WTC11 (cell line): ENCODE results near the gene C16orf74. TPM values are rescaled to one million over a fixed set of nuclear protein-coding genes. Genes with fewer than 3 reads are reported as not detected.

Experiments
- ATAC-seq: fragments of 200-7000 bp; cut with Tn5 transposase; 2 replicates; pipeline ENCODE4 v1.10.0; 2021; ENCODE audit warnings: mild to moderate bottlenecking, moderate library complexity
- CTCF ChIA-PET: fragments of 300-600 bp; sonication (Branson Sonifier 250); formaldehyde crosslinking; loops from one replicate; lab custom pipeline; 2021; ENCODE audit warnings: antibody characterized with exemption; lab: Charles Lee
- POLR2A ChIA-PET: fragments of 350-600 bp; sonication (Branson Sonifier 250); formaldehyde crosslinking; loops from one replicate; lab custom pipeline; 2021; ENCODE audit warnings: antibody characterized with exemption; lab: Charles Lee
- DNase-seq: peaks from one replicate; pipeline ENCODE4 v3.0.0; 2021; ENCODE audit warnings: low spot score
- H3K27ac Mint-ChIP-seq: 2 replicates; pipeline ENCODE4 v1.8.0; 2021; ENCODE audit warnings: mixed read lengths
- H3K27me3 Mint-ChIP-seq: 2 replicates; pipeline ENCODE4 v1.8.0; 2021; ENCODE audit warnings: low read depth, mild to moderate bottlenecking, moderate library complexity, mixed read lengths
- H3K36me3 Mint-ChIP-seq: 2 replicates; pipeline ENCODE4 v1.8.0; 2021; ENCODE audit warnings: mixed read lengths
- H3K4me1 Mint-ChIP-seq: 2 replicates; pipeline ENCODE4 v1.8.0; 2022; ENCODE audit warnings: mixed read lengths
- H3K4me3 Mint-ChIP-seq: 2 replicates; pipeline ENCODE4 v1.8.0; 2021; ENCODE audit warnings: mild to moderate bottlenecking, moderate library complexity, mixed read lengths
- H3K9me3 Mint-ChIP-seq: 2 replicates; pipeline ENCODE4 v1.8.0; 2021; ENCODE audit warnings: mixed read lengths
- ATF1 ChIP-seq: sonication (generic); formaldehyde crosslinking; IDR thresholded peaks from 2 replicates; pipeline ENCODE4 v1.8.1; 2023; ENCODE audit warnings: mild to moderate bottlenecking, moderate library complexity, missing genetic modification reagents
- CBFB ChIP-seq: sonication (generic); formaldehyde crosslinking; IDR thresholded peaks from 2 replicates; pipeline ENCODE4 v1.8.1; 2022; ENCODE audit warnings: mild to moderate bottlenecking, low read depth, missing genetic modification reagents
- CREB1 ChIP-seq: sonication (generic); formaldehyde crosslinking; IDR thresholded peaks from 2 replicates; pipeline ENCODE4 v1.8.0; 2023; ENCODE audit warnings: mild to moderate bottlenecking, missing genetic modification reagents
- EMX1 ChIP-seq: fragments of 250-450 bp; sonication (Bioruptor Pico); IDR thresholded peaks from 2 replicates; pipeline ENCODE4 v1.8.0; 2021; ENCODE audit warnings: mild to moderate bottlenecking
- FOXP1 ChIP-seq: sonication (generic); formaldehyde crosslinking; IDR thresholded peaks from 2 replicates; pipeline ENCODE4 v1.8.0; 2022; ENCODE audit warnings: missing genetic modification reagents, mild to moderate bottlenecking, moderate library complexity, borderline replicate concordance
- JAZF1 ChIP-seq: fragments of 250-450 bp; sonication (Bioruptor Pico); IDR thresholded peaks from 2 replicates; pipeline ENCODE4 v1.9.0; 2021; ENCODE audit warnings: moderate library complexity, mild to moderate bottlenecking, inconsistent platforms
- JUN ChIP-seq: sonication (generic); formaldehyde crosslinking; IDR thresholded peaks from 2 replicates; pipeline ENCODE4 v1.8.0; 2023; ENCODE audit warnings: mild to moderate bottlenecking, missing genetic modification reagents
- NR3C1 ChIP-seq: sonication (generic); formaldehyde crosslinking; conservative IDR thresholded peaks from 2 replicates; pipeline ENCODE4 v1.8.1; 2023; ENCODE audit warnings: low read depth, mild to moderate bottlenecking, missing genetic modification reagents
- OVOL2 ChIP-seq: fragments of 250-450 bp; sonication (Bioruptor Pico); IDR thresholded peaks from 2 replicates; pipeline ENCODE4 v1.9.0; 2021; ENCODE audit warnings: mild to moderate bottlenecking, borderline replicate concordance
- PRRX2 ChIP-seq: fragments of 250-450 bp; sonication (Bioruptor Pico); IDR thresholded peaks from 2 replicates; pipeline ENCODE4 v1.8.0; 2021; ENCODE audit warnings: mild to moderate bottlenecking
- SMAD3 ChIP-seq: sonication (generic); formaldehyde crosslinking; IDR thresholded peaks from 2 replicates; pipeline ENCODE4 v1.8.0; 2022; ENCODE audit warnings: missing genetic modification reagents, mild to moderate bottlenecking, borderline replicate concordance
- TP53 ChIP-seq: sonication (generic); formaldehyde crosslinking; IDR thresholded peaks from 2 replicates; pipeline ENCODE4 v1.8.1; 2023; ENCODE audit warnings: mild to moderate bottlenecking, missing genetic modification reagents
- ZNF138 ChIP-seq: sonication (generic); formaldehyde crosslinking; conservative IDR thresholded peaks from 2 replicates; pipeline ENCODE4 v1.8.1; 2022; ENCODE audit warnings: mild to moderate bottlenecking, moderate library complexity, missing genetic modification reagents
- ZNF423 ChIP-seq: fragments of 250-450 bp; sonication (Bioruptor Pico); IDR thresholded peaks from 2 replicates; pipeline ENCODE4 v2.1.2; 2022; ENCODE audit warnings: mild to moderate bottlenecking, moderate library complexity
- ZNF671 ChIP-seq: fragments of 250-450 bp; sonication (Bioruptor Pico); IDR thresholded peaks from 2 replicates; pipeline ENCODE4 v1.8.0; 2021; ENCODE audit warnings: mild to moderate bottlenecking
- total RNA-seq: library from RNA; stranded (reverse); gene quantifications from 3 replicates; pipeline ENCODE4 v1.2.3, GENCODE V29; 2021
- TF ChIP-seq, protein P1 (sequence below): sonication (generic); formaldehyde crosslinking; IDR thresholded peaks from 2 replicates; pipeline ENCODE4 v1.8.0; 2023; ENCODE audit warnings: missing genetic modification reagents
- TF ChIP-seq, protein P2 (sequence below): sonication (generic); formaldehyde crosslinking; IDR thresholded peaks from 2 replicates; pipeline ENCODE4 v1.8.1; 2022; ENCODE audit warnings: low read depth, mild to moderate bottlenecking, moderate library complexity, missing genetic modification reagents, borderline replicate concordance
- TF ChIP-seq, protein P3 (sequence below): sonication (generic); formaldehyde crosslinking; IDR thresholded peaks from 2 replicates; pipeline ENCODE4 v1.8.1; 2023; ENCODE audit warnings: mild to moderate bottlenecking, missing genetic modification reagents, moderate library complexity
- TF ChIP-seq, protein P4 (sequence below): sonication (generic); formaldehyde crosslinking; IDR thresholded peaks from 2 replicates; pipeline ENCODE4 v1.8.0; 2022; ENCODE audit warnings: missing genetic modification reagents
- TF ChIP-seq, protein P5 (sequence below): sonication (generic); formaldehyde crosslinking; IDR thresholded peaks from 2 replicates; pipeline ENCODE4 v1.8.1; 2023; ENCODE audit warnings: mild to moderate bottlenecking, moderate library complexity, missing genetic modification reagents
- TF ChIP-seq, protein P6 (sequence below): sonication (generic); formaldehyde crosslinking; IDR thresholded peaks from 2 replicates; pipeline ENCODE4 v1.8.1; 2022; ENCODE audit warnings: mild to moderate bottlenecking, moderate library complexity, missing genetic modification reagents
- TF ChIP-seq, protein P7 (sequence below): fragments of 250-450 bp; sonication (Bioruptor Pico); IDR thresholded peaks from 2 replicates; pipeline ENCODE4 v1.9.0; 2021; ENCODE audit warnings: mild to moderate bottlenecking
- TF ChIP-seq, protein P8 (sequence below): fragments of 250-450 bp; sonication (Bioruptor Pico); conservative IDR thresholded peaks from 2 replicates; pipeline ENCODE4 v1.9.0; 2021; ENCODE audit warnings: mild to moderate bottlenecking

Gene C16orf74
- total RNA-seq, 1 experiment from 2014 or later: 8.3 TPM

DNA sequence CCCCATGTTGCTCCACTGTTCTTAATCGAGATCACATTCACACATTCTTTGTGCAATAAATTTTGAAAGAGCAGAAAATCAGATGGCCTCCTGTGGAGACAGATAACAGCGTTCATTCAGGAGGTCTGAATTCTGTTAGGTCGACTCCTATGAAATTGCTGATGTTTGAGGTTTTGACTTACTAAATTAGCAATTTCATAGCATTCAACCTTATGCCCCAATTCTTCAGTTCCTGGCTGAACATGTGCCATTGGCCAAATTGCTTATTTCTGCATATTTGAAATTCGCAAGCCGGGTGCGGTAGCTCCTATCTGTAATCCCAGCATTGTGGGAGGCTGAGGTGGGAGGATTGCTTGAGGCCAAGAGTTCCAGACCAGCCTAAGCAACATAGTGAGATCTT, 22.1 kb upstream of the C16orf74 start:
- ChIA-PET CTCF (interaction anchor here (0.7 kb wide), 1 partner anchor 54 kb away, joined by 3 read pairs; no protein-coding TSS in a partner anchor), POLR2A (no interaction called here)
- ATAC-seq (no peak), DNase-seq (no peak)
- Mint-ChIP-seq H3K9me3 (no peaks in the 10 kb centered on the region), H3K36me3 (peaks cover 8% of the 10 kb centered on the region), H3K4me3 (no peak overlapping the region), H3K27ac (no peak overlapping the region)
- TF ChIP-seq, protein P1, sequence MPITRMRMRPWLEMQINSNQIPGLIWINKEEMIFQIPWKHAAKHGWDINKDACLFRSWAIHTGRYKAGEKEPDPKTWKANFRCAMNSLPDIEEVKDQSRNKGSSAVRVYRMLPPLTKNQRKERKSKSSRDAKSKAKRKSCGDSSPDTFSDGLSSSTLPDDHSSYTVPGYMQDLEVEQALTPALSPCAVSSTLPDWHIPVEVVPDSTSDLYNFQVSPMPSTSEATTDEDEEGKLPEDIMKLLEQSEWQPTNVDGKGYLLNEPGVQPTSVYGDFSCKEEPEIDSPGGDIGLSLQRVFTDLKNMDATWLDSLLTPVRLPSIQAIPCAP (CRISPR knock-in tag): no peak
- TF ChIP-seq JUN (no peak), CREB1 (no peak), ZNF423 (no peak), ATF1 (no peak), FOXP1 (CRISPR knock-in tag) (no peak), ZNF138 (no peak)
- TF ChIP-seq, protein P2, sequence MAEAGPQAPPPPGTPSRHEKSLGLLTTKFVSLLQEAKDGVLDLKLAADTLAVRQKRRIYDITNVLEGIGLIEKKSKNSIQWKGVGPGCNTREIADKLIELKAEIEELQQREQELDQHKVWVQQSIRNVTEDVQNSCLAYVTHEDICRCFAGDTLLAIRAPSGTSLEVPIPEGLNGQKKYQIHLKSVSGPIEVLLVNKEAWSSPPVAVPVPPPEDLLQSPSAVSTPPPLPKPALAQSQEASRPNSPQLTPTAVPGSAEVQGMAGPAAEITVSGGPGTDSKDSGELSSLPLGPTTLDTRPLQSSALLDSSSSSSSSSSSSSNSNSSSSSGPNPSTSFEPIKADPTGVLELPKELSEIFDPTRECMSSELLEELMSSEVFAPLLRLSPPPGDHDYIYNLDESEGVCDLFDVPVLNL (CRISPR knock-in tag): no peak
- TF ChIP-seq, protein P3, sequence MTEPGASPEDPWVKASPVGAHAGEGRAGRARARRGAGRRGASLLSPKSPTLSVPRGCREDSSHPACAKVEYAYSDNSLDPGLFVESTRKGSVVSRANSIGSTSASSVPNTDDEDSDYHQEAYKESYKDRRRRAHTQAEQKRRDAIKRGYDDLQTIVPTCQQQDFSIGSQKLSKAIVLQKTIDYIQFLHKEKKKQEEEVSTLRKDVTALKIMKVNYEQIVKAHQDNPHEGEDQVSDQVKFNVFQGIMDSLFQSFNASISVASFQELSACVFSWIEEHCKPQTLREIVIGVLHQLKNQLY (CRISPR knock-in tag): no peak
- TF ChIP-seq, all 79 proteins: peak for 0
- Mint-ChIP-seq H3K4me1 (peaks cover 11% of the 10 kb centered on the region), H3K27me3 (no peaks in the 10 kb centered on the region)

DNA sequence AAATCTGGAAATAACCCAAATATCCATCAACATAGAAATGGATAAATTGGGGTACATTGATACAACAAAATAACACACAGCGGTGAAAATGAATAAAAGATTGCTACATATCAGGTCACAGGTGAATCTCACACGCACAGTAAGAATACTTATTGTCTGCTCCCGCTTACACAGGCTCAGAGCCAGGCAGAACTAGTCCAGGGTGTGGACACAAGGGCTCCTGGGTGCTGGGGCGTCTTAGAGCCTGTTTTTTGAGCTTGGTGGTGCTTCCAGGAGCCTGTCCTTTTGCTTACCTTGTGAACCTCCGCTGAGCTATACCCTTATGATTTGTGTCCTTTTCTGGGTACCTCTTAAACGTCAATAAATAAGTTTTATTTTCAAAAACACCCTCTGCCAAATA, 19.8 kb upstream of the C16orf74 start:
- H3K36me3 Mint-ChIP-seq: no peaks in the 10 kb centered on the region; the same call in 1 of the 2 replicates
- POLR2A ChIA-PET: no interaction called here
- ATAC-seq: no peak
- H3K27me3 Mint-ChIP-seq: no peaks in the 10 kb centered on the region
- no peak for DNase-seq
- peaks cover 18% of the 10 kb centered on the region for H3K4me1 Mint-ChIP-seq
- no peaks in the 10 kb centered on the region for H3K9me3 Mint-ChIP-seq
- H3K27ac Mint-ChIP-seq: no peak overlapping the region
- CTCF ChIA-PET: interaction anchor here (0.6 to 1.2 kb wide), 3 partner anchors 11 to 49 kb away, joined by 3 to 5 read pairs (median 3); no protein-coding TSS in a partner anchor
- no peak overlapping the region for H3K4me3 Mint-ChIP-seq
- no peak for TF ChIP-seq OVOL2 (CRISPR knock-in tag)
- TF ChIP-seq, protein P4, sequence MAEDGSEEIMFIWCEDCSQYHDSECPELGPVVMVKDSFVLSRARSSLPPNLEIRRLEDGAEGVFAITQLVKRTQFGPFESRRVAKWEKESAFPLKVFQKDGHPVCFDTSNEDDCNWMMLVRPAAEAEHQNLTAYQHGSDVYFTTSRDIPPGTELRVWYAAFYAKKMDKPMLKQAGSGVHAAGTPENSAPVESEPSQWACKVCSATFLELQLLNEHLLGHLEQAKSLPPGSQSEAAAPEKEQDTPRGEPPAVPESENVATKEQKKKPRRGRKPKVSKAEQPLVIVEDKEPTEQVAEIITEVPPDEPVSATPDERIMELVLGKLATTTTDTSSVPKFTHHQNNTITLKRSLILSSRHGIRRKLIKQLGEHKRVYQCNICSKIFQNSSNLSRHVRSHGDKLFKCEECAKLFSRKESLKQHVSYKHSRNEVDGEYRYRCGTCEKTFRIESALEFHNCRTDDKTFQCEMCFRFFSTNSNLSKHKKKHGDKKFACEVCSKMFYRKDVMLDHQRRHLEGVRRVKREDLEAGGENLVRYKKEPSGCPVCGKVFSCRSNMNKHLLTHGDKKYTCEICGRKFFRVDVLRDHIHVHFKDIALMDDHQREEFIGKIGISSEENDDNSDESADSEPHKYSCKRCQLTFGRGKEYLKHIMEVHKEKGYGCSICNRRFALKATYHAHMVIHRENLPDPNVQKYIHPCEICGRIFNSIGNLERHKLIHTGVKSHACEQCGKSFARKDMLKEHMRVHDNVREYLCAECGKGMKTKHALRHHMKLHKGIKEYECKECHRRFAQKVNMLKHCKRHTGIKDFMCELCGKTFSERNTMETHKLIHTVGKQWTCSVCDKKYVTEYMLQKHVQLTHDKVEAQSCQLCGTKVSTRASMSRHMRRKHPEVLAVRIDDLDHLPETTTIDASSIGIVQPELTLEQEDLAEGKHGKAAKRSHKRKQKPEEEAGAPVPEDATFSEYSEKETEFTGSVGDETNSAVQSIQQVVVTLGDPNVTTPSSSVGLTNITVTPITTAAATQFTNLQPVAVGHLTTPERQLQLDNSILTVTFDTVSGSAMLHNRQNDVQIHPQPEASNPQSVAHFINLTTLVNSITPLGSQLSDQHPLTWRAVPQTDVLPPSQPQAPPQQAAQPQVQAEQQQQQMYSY (CRISPR knock-in tag): no peak
- TF ChIP-seq ZNF671 (CRISPR knock-in tag): no peak
- TF ChIP-seq, protein P5, sequence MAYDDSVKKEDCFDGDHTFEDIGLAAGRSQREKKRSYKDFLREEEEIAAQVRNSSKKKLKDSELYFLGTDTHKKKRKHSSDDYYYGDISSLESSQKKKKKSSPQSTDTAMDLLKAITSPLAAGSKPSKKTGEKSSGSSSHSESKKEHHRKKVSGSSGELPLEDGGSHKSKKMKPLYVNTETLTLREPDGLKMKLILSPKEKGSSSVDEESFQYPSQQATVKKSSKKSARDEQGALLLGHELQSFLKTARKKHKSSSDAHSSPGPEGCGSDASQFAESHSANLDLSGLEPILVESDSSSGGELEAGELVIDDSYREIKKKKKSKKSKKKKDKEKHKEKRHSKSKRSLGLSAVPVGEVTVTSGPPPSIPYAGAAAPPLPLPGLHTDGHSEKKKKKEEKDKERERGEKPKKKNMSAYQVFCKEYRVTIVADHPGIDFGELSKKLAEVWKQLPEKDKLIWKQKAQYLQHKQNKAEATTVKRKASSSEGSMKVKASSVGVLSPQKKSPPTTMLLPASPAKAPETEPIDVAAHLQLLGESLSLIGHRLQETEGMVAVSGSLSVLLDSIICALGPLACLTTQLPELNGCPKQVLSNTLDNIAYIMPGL (CRISPR knock-in tag): no peak
- TF ChIP-seq, protein P6, sequence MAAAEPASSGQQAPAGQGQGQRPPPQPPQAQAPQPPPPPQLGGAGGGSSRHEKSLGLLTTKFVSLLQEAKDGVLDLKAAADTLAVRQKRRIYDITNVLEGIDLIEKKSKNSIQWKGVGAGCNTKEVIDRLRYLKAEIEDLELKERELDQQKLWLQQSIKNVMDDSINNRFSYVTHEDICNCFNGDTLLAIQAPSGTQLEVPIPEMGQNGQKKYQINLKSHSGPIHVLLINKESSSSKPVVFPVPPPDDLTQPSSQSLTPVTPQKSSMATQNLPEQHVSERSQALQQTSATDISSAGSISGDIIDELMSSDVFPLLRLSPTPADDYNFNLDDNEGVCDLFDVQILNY (CRISPR knock-in tag): no peak
- TF ChIP-seq JAZF1: no peak
- no peak for TF ChIP-seq TP53 (CRISPR knock-in tag)
- TF ChIP-seq NR3C1: no peak
- no peak for TF ChIP-seq EMX1 (CRISPR knock-in tag)
- no peak for TF ChIP-seq PRRX2 (CRISPR knock-in tag)
- TF ChIP-seq SMAD3 (CRISPR knock-in tag): no peak
- TF ChIP-seq, protein P7, sequence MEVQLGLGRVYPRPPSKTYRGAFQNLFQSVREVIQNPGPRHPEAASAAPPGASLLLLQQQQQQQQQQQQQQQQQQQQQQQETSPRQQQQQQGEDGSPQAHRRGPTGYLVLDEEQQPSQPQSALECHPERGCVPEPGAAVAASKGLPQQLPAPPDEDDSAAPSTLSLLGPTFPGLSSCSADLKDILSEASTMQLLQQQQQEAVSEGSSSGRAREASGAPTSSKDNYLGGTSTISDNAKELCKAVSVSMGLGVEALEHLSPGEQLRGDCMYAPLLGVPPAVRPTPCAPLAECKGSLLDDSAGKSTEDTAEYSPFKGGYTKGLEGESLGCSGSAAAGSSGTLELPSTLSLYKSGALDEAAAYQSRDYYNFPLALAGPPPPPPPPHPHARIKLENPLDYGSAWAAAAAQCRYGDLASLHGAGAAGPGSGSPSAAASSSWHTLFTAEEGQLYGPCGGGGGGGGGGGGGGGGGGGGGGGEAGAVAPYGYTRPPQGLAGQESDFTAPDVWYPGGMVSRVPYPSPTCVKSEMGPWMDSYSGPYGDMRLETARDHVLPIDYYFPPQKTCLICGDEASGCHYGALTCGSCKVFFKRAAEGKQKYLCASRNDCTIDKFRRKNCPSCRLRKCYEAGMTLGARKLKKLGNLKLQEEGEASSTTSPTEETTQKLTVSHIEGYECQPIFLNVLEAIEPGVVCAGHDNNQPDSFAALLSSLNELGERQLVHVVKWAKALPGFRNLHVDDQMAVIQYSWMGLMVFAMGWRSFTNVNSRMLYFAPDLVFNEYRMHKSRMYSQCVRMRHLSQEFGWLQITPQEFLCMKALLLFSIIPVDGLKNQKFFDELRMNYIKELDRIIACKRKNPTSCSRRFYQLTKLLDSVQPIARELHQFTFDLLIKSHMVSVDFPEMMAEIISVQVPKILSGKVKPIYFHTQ: no peak
- TF ChIP-seq, protein P8, sequence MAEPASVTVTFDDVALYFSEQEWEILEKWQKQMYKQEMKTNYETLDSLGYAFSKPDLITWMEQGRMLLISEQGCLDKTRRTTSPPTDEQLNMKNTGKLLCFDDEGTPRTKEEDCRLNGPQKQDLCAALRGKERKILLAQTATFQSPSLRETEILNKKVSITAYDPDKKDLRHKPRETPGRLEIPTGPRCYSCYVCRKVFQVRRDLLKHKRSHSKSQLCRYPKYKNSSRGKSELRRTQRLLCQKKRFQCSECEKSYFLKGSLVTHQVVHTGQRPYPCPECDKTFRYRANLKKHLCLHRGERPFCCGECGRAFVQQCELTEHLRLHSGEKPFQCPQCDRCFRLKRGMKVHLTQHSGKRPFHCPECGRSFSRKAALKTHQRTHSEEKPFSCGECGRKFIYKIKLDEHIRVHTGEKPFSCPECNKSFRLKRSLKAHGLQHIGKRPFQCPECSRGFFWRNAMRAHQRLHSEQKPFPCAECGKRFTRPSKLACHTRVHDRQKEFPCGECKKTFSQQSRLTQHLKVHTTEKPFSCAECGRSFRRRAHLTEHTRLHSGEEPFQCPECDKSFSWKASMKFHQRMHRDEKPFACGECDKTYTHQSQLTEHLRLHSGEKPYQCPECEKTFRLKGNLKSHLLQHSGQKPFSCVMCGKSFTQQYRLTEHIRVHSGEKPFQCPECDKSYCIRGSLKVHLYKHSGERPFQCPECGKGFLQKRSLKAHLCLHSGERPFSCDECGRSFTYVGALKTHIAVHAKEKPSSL (CRISPR knock-in tag): no peak
- TF ChIP-seq CBFB (CRISPR knock-in tag): no peak
